Gastrocnemius medialis (tissue), 4 donors: Measurements from ENCODE around the gene SLC12A4. TPM values are rescaled to one million over a fixed set of nuclear protein-coding genes. Genes with fewer than 3 reads are reported as not detected.
"Not testable (repeated sequence)": the region's sequence is repeated elsewhere in the genome, so short reads cannot be mapped to it uniquely, and the experiment has no call there.

Experiments
- ATAC-seq, 2 donors: fragments of 150-250 bp; one replicate each; pipeline ENCODE4 v1.9.1; 2016
- DNase-seq, 2 donors: peaks; one replicate each; pipeline ENCODE4 v3.0.0-alpha.2; 2019
- H3K27ac ChIP-seq, 4 donors: fragments of 200-600 bp; sonication (generic); 1 replicate in 1 of 4; 2 replicates in 3 of 4; pipeline ENCODE4 v1.5.1; 2016 to 2018; ENCODE audit warnings: mild to moderate bottlenecking in 2 of 4, moderate library complexity in 1 of 4
- H3K27me3 ChIP-seq, 3 donors: fragments of 200-600 bp; sonication (generic) in 2 of 3; 1 replicate in 1 of 3; 2 replicates in 2 of 3; pipeline versions ENCODE4 v1.5.1 to v1.6.0; 2016 to 2019; ENCODE audit warnings: mild to moderate bottlenecking in 1 of 3, moderate library complexity in 1 of 3
- H3K36me3 ChIP-seq, 2 donors: fragments of 200-600 bp; sonication (generic) in 1 of 2; one replicate each; pipeline ENCODE4 v1.5.1; 2017 to 2018
- H3K4me1 ChIP-seq, 2 donors: fragments of 200-600 bp; sonication (generic) in 1 of 2; one replicate each; pipeline ENCODE4 v1.5.1; 2016 to 2017; ENCODE audit warnings: mild to moderate bottlenecking in 2 of 2
- H3K4me3 ChIP-seq, 4 donors: fragments of 200-600 bp; sonication (generic) in 3 of 4; 1 replicate in 1 of 4; 2 replicates in 3 of 4; pipeline ENCODE4 v1.5.1; 2016 to 2019; ENCODE audit warnings: mild to moderate bottlenecking in 2 of 4
- H3K9me3 ChIP-seq, 3 donors: fragments of 200-600 bp; sonication (generic) in 2 of 3; 1 replicate in 1 of 3; 2 replicates in 2 of 3; pipeline ENCODE4 v1.5.1; 2016 to 2019
- CTCF ChIP-seq, 5 experiments: fragments of 450-650 bp in 3 of 5; fragments of 200-600 bp in 2 of 5; sonication (generic) in 2 of 5; IDR thresholded peaks in 4 of 5; conservative IDR thresholded peaks in 1 of 5; 1 replicate in 4 of 5; 2 replicates in 1 of 5; pipeline ENCODE4 v1.5.1; 2016 to 2019; ENCODE audit warnings: antibody characterized with exemption in 5 of 5, mild to moderate bottlenecking in 3 of 5, moderate library complexity in 3 of 5
- POLR2A ChIP-seq, 2 donors: fragments of 450-650 bp; IDR thresholded peaks; one replicate each; pipeline ENCODE4 v1.6.1; 2017; ENCODE audit warnings: antibody characterized with exemption in 2 of 2, mild to moderate bottlenecking in 2 of 2, moderate library complexity in 2 of 2
- in situ Hi-C, 4 donors: fragments of 200-750 bp; cut with MboI; loops; one replicate each; pipeline versions ENCODE4 v1.15.0 to v1.8.0; 2017; ENCODE audit warnings: low sequenced_read_pairs in 4 of 4
- intact Hi-C: fragments of 100-400 bp; cut with DNase I; formaldehyde crosslinking; loops from one replicate; pipeline ENCODE4 v1.15.1; 2023; ENCODE audit warnings: low total_unique reads
- total RNA-seq, 4 donors: library from RNA; depleted of rRNA; stranded (reverse); fragments of >200 nt; gene quantifications; one replicate each; pipeline versions ENCODE4 v1.1.0 to v1.2.3, GENCODE V29; 2016

Gene SLC12A4
- total RNA-seq, 4 donors from 2014 or later, result 10.4 to 30.8 (median 15.8) TPM

DNA sequence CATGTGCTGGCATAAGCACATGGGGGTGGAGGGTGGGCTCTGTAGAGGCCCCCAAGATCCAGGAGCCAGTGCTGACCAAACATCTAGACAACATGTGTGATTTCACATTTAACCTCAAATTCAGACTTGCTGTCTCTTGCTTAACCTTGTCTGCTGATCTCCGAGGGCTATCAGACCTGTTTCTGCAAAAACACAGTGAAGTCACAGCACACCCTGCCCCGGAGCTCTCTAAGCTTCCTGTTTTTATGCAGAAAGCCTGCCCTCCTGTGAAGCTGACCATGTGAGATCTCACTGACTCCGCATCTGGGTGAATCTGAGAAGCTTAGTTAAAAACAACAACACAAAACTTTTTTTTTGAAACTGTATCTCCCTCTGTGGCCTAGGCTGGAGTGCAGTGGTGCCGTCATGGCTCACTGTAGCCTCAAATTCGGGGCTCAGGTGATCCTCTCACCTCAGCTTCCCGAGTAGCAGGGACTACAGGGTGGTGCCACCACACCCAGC, 37.4 kb upstream of the SLC12A4 start:
- in situ Hi-C loops, result no loop called here
- peak in 1 of 2 donors; percentile 47 for ATAC-seq
- DNase-seq, result peak in 1 of 2 donors; percentile 45

GRCh38 chr16:68005211-68005610, 36.8 kb upstream of the SLC12A4 start:
- DNase-seq (no peak), ATAC-seq (no peak)
- Histone ChIP-seq H3K9me3 (no peaks in the 10 kb centered on the region), H3K27ac (peak overlapping the region in 3 of 4 donors; percentile 35 to 47 (median 37)), H3K36me3 (no peaks in the 10 kb centered on the region), H3K4me1 (no peaks in the 10 kb centered on the region), H3K27me3 (no peaks in the 10 kb centered on the region), H3K4me3 (no peak overlapping the region)
- TF ChIP-seq POLR2A (IDR thresholded peaks at IDR 0.05), result no peak
- TF ChIP-seq CTCF (IDR thresholded peaks at IDR 0.05 in 4 of 5, conservative IDR thresholded peaks at IDR 0.05 in 1 of 5), result no peak
- intact Hi-C loops, result no loop called here
- in situ Hi-C loops, result no loop called here

More for the DNA sequence above, 37.4 kb upstream of the SLC12A4 start:
- peak overlapping the region in 3 of 4 donors; percentile 35 to 47 (median 37) for H3K27ac ChIP-seq
- no peak overlapping the region for H3K4me3 ChIP-seq
- H3K36me3 ChIP-seq, result no peaks in the 10 kb centered on the region
- H3K9me3 ChIP-seq, result no peaks in the 10 kb centered on the region
- TF ChIP-seq POLR2A (IDR thresholded peaks at IDR 0.05), result peak in 1 of 2 donors; percentile 31
- no peak for TF ChIP-seq CTCF (IDR thresholded peaks at IDR 0.05 in 4 of 5, conservative IDR thresholded peaks at IDR 0.05 in 1 of 5)
- no peaks in the 10 kb centered on the region for H3K27me3 ChIP-seq
- intact Hi-C loops, result no loop called here
- H3K4me1 ChIP-seq, result no peaks in the 10 kb centered on the region

DNA sequence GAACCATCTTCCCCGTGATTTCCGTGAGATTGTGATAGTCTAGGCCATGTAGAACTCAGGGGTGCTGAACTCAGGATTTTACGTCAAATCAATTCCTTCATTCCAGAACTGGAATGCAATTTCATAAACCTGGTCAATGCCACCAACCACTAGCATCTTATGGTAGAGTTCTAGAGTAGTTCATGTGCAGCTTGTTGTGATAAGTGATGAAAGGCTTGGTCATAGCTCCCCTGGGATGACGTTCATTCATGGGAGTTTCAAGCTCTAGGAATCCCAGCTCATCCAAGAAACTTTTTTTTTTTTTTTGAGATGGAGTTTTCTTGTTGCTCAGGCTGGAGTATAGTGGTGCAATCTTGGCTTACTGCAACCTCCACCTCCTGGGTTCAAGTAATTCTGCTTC, 34.6 kb upstream of the SLC12A4 start:
- H3K36me3 ChIP-seq, result no peaks in the 10 kb centered on the region
- no peak for DNase-seq
- no peak overlapping the region for H3K27ac ChIP-seq
- no peaks in the 10 kb centered on the region for H3K4me1 ChIP-seq
- H3K4me3 ChIP-seq, result no peak overlapping the region
- H3K27me3 ChIP-seq, result no peaks in the 10 kb centered on the region
- intact Hi-C loops (no loop called here), in situ Hi-C loops (no loop called here)
- no peak for ATAC-seq
- TF ChIP-seq CTCF (IDR thresholded peaks at IDR 0.05 in 4 of 5, conservative IDR thresholded peaks at IDR 0.05 in 1 of 5), result no peak
- no peaks in the 10 kb centered on the region for H3K9me3 ChIP-seq

GRCh38 chr16:68000450-68000849, 32.0 kb upstream of the SLC12A4 start:
- Histone ChIP-seq H3K4me1 (no peaks in the 10 kb centered on the region), H3K36me3 (no peaks in the 10 kb centered on the region), H3K4me3 (no peak overlapping the region), H3K27ac (peak overlapping the region; percentile 2 to 39 (median 24)), H3K9me3 (no peaks in the 10 kb centered on the region), H3K27me3 (no peaks in the 10 kb centered on the region)
- peak; percentile 9 to 30 for ATAC-seq
- TF ChIP-seq POLR2A (IDR thresholded peaks at IDR 0.05) (no peak), CTCF (IDR thresholded peaks at IDR 0.05 in 4 of 5, conservative IDR thresholded peaks at IDR 0.05 in 1 of 5) (no peak)
- no peak for DNase-seq
- in situ Hi-C loops (no loop called here), intact Hi-C loops (no loop called here)

GRCh38 chr16:67999985-68000384, 31.5 kb upstream of the SLC12A4 start:
- Histone ChIP-seq H3K9me3 (no peaks in the 10 kb centered on the region), H3K27ac (peak overlapping the region in 3 of 4 donors; percentile 2 to 39 (median 28)), H3K36me3 (no peaks in the 10 kb centered on the region), H3K4me1 (no peaks in the 10 kb centered on the region), H3K27me3 (no peaks in the 10 kb centered on the region), H3K4me3 (no peak overlapping the region)
- DNase-seq (no peak), ATAC-seq (peak in 1 of 2 donors; percentile 9)
- TF ChIP-seq POLR2A (IDR thresholded peaks at IDR 0.05) (no peak), CTCF (IDR thresholded peaks at IDR 0.05 in 4 of 5, conservative IDR thresholded peaks at IDR 0.05 in 1 of 5) (no peak)
- intact Hi-C loops, result no loop called here
- in situ Hi-C loops, result loop anchor here in 1 of 4 donors (10.0 kb wide), 1 partner anchor 45 kb away; no protein-coding TSS in a partner anchor

- intact Hi-C loops, result not testable (repeated sequence)
- peak within 1 kb of the TSS in 1 of 4 donors; percentile 14 for H3K4me3 ChIP-seq
Observed at GRCh38 chr16:67998779-67999688, 30.6 kb upstream of the SLC12A4 start, which contains the start of gene DPEP2. Gene DPEP2 (minus strand): TSS chr16:67999484. CDS start chr16:67993212, 6,272 bp downstream.

More at GRCh38 chr16:67998779-67999688, 30.6 kb upstream of the SLC12A4 start, which contains the start of gene DPEP2:
- peak within 1 kb of the TSS; percentile 2 to 44 (median 34) for H3K27ac ChIP-seq
- not testable (repeated sequence) for DNase-seq, ATAC-seq, H3K27me3 ChIP-seq, H3K9me3 ChIP-seq, H3K36me3 ChIP-seq, H3K4me1 ChIP-seq
- in situ Hi-C loops, result loop anchor here in 1 of 4 donors (10.0 kb wide), 1 partner anchor 46 kb away; no protein-coding TSS in a partner anchor
